GM12892 (cell line): ENCODE measurements around the gene STK40.

ENCODE experiments used
- POLR2A ChIP-seq: IDR thresholded peaks from 2 replicates; pipeline ENCODE4 v1.6.1; 2011; ENCODE audit warnings: low read depth, low read length, control low read depth
- POLR2AphosphoS5 ChIP-seq: IDR thresholded peaks from 2 replicates; pipeline ENCODE4 v1.6.1; 2011; ENCODE audit warnings: low read depth, low read length, control low read depth

DNA sequence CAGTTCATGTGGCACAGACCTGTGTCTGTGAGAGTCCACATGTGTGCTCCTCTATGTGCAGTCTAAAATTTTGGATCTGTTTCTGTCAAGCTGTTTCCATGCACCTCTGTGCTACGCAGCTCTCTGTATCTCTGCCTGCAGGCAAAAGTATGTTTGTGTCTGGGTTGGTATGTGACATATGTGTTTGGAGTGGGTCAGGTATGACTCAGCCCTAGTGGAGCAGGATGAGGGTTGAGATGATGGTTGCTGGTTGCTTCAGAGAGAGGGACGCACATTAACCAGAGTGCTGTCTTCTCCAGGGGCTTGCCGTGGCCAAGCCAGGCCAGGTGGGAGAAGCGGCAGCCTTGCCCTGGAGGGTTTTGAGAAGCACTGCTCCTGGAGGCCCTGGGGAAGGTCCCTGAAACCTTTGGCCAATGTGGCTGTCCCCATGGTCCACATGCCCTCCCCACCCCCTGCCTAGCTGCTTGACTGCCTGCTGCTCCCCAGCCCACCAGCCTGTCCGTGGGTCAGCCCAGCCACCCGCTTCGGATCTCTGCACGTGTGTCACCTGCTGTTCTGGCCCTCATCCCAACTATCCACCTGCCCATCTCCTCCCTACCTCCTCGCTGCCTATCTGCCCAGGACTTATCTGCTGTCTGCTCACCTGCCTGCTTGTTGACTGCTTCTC is 58.2 kb downstream of the STK40 start:
- TF ChIP-seq POLR2AphosphoS5 (no peak), POLR2A (no peak)
